Body of pancreas (tissue), 4 donors: ENCODE measurements around the gene MFSD12.

Experiments used
- POLR2A ChIP-seq, 3 donors: fragments of 450-650 bp; IDR thresholded peaks; one replicate each; pipeline ENCODE4 v1.6.1; 2016; ENCODE audit warnings: antibody characterized with exemption in 3 of 3, mild to moderate bottlenecking in 2 of 3
- TF ChIP-seq, protein P1 (sequence below), 7 experiments: fragments of 450-650 bp in 4 of 7; fragments of 200-600 bp in 3 of 7; sonication (generic) in 3 of 7; IDR thresholded peaks; one replicate each; pipeline ENCODE4 v1.5.1; 2016 to 2019; ENCODE audit warnings: antibody characterized with exemption in 7 of 7

DNA sequence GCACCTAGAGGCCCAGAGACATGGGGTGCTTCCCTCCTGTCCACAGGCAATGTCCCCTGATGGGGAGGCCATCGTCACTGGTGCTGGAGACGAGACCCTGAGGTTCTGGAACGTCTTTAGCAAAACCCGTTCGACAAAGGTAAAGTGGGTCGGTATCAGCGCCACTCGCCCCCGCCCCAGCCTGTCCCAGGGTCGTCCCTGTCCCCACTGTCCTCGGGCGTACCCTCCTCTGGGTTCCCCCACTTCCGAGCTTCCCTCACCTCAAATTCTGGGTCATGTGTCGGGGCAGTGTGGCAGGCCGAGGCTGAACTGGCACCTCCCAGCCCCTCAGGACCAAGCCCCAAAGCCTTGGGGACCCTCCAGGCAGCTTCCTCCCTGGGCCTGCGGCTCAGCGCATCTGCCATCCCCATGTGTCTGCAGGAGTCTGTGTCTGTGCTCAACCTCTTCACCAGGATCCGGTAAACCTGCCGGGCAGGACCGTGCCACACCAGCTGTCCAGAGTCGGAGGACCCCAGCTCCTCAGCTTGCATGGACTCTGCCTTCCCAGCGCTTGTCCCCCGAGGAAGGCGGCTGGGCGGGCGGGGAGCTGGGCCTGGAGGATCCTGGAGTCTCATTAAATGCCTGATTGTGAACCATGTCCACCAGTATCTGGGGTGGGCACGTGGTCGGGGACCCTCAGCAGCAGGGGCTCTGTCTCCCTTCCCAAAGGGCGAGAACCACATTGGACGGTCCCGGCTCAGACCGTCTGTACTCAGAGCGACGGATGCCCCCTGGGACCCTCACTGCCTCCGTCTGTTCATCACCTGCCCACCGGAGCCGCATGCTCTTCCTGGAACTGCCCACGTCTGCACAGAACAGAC lies 22.8 kb downstream of the MFSD12 start:
- TF ChIP-seq POLR2A (IDR thresholded peaks at IDR 0.05), result no peak
- TF ChIP-seq, protein P1, sequence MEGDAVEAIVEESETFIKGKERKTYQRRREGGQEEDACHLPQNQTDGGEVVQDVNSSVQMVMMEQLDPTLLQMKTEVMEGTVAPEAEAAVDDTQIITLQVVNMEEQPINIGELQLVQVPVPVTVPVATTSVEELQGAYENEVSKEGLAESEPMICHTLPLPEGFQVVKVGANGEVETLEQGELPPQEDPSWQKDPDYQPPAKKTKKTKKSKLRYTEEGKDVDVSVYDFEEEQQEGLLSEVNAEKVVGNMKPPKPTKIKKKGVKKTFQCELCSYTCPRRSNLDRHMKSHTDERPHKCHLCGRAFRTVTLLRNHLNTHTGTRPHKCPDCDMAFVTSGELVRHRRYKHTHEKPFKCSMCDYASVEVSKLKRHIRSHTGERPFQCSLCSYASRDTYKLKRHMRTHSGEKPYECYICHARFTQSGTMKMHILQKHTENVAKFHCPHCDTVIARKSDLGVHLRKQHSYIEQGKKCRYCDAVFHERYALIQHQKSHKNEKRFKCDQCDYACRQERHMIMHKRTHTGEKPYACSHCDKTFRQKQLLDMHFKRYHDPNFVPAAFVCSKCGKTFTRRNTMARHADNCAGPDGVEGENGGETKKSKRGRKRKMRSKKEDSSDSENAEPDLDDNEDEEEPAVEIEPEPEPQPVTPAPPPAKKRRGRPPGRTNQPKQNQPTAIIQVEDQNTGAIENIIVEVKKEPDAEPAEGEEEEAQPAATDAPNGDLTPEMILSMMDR (IDR thresholded peaks at IDR 0.05), result no peak
